IgD-negative memory B cell (primary cell): Measurements from ENCODE around the gene CNOT11. TPM values are rescaled to one million over a fixed set of nuclear protein-coding genes. Genes with fewer than 3 reads are reported as not detected.
"Not testable (repeated sequence)": the region's sequence is repeated elsewhere in the genome, so short reads cannot be mapped to it uniquely, and the experiment has no call there.

ENCODE experiments used
- H3K27ac Mint-ChIP-seq, 3 donors: one replicate each; pipeline ENCODE4 v1.8.0; 2020 to 2022; ENCODE audit warnings: mild to moderate bottlenecking in 3 of 3, mixed read lengths in 3 of 3, moderate library complexity in 1 of 3
- H3K27me3 Mint-ChIP-seq: one replicate; pipeline ENCODE4 v1.8.0; 2021; ENCODE audit warnings: mixed read lengths
- H3K36me3 Mint-ChIP-seq: one replicate; pipeline ENCODE4 v1.8.0; 2020; ENCODE audit warnings: mild to moderate bottlenecking, mixed read lengths
- H3K4me1 Mint-ChIP-seq, 3 donors: one replicate each; pipeline ENCODE4 v1.8.0; 2020 to 2022; ENCODE audit warnings: mixed read lengths in 3 of 3, mild to moderate bottlenecking in 1 of 3
- H3K4me3 Mint-ChIP-seq, 4 donors: one replicate each; pipeline ENCODE4 v1.8.0; 2020 to 2022; ENCODE audit warnings: mild to moderate bottlenecking in 4 of 4, mixed read lengths in 4 of 4, moderate library complexity in 3 of 4
- H3K9me3 Mint-ChIP-seq, 3 donors: one replicate each; pipeline ENCODE4 v1.8.0; 2020 to 2021; ENCODE audit warnings: mixed read lengths in 3 of 3, mild to moderate bottlenecking in 1 of 3
- polyA plus RNA-seq: library from polyadenylated mRNA; unstranded; fragments of 300-500 nt; fragmentation: Illumina TruSeq; gene quantifications from one replicate; pipeline ENCODE4 v1.2.3, GENCODE V29; 2021

CNOT11 gene
- polyA plus RNA-seq, 1 donor from 2014 or later: 46.8 TPM

DNA sequence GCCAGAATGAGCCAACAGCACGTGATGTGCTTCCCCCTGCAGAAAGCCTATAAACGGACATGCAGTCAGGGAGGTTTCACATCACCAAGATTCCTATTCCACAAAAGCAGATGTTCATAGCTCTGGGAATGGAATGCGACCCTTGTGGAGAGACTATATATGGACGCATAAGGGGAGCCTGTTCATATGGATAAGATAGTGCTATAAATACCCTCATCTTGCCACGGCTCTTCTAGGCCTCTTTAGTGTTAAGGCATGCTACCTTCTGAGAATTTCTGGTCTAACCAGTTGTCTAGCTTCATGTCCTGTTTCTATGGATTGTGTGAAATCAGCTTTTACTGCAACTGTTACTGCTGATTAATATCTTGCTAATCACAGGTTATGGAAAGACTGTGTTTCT, 14.7 kb upstream of the CNOT11 start:
- not testable (repeated sequence) for H3K36me3 Mint-ChIP-seq

DNA sequence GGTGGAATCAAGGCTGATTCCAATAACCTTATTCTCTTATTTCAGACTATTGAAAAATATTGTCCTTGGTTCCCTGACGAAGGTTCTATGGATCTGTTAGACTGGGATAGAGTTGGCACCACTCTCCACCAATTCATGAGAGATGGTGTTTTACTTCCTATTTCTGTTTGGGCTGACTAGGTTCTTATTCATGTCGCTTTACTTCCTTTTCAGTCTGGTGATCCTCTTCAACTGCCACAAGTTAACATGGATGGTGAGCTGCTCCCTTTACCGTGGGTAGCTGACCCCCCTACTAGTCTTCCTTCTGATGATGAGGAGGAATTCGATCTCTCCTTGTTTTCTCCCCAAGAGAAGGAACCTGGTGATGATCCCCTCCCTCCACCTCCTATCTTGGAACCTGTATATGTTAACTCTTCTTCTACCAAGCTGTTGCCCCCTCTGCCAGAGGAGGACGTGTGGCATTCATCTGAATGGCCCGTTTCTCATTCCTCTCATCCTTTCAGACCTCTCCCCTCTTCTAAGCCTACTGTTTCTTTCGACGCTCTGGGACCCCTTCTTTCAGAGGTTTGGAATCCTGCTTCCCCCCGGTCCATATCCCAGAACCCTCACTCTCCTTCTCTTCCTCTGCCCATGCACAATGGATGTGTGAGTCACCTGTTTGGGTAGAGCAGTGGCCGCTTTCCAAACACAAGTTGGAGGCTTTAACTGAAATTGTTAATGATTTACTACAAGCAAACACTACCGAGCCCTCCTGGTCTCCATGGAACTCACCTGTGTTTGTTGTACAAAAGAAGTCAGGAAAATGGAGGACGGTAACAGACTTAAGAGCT, 13.5 kb upstream of the CNOT11 start:
- Mint-ChIP-seq H3K4me1 (peaks cover 3 to 6% (median 4%) of the 10 kb centered on the region in 3 donors), H3K27ac (no peak overlapping the region), H3K27me3 (peaks cover 7% of the 10 kb centered on the region), H3K4me3 (no peak overlapping the region), H3K9me3 (peaks cover 0 to 8% (median 2%) of the 10 kb centered on the region in 3 donors), H3K36me3 (peaks cover 2% of the 10 kb centered on the region)

More for the DNA sequence above, 14.7 kb upstream of the CNOT11 start:
- peaks cover 2 to 12% (median 2%) of the 10 kb centered on the region in 3 donors for H3K9me3 Mint-ChIP-seq
- not testable (repeated sequence) for H3K27me3 Mint-ChIP-seq, H3K4me1 Mint-ChIP-seq, H3K27ac Mint-ChIP-seq, H3K4me3 Mint-ChIP-seq

DNA sequence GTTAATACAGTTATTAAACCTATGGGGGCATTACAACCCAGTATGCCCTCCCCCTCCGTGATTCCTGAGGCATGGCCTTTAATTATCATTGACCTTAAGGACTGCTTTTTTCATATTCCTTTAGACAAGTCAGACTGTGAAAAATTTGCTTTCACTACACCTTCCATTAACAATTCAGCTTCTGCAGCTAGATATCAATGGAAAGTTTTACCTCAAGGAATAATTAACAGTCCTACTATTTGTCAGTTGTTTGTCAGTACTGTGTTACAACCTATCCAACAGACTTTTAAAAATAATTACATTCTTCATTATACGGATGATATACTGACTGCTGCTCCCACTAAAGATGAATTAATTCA, 12.9 kb upstream of the CNOT11 start:
- H3K27ac Mint-ChIP-seq, H3K4me1 Mint-ChIP-seq, H3K36me3 Mint-ChIP-seq, H3K4me3 Mint-ChIP-seq, H3K9me3 Mint-ChIP-seq, H3K27me3 Mint-ChIP-seq: not testable (repeated sequence)

DNA sequence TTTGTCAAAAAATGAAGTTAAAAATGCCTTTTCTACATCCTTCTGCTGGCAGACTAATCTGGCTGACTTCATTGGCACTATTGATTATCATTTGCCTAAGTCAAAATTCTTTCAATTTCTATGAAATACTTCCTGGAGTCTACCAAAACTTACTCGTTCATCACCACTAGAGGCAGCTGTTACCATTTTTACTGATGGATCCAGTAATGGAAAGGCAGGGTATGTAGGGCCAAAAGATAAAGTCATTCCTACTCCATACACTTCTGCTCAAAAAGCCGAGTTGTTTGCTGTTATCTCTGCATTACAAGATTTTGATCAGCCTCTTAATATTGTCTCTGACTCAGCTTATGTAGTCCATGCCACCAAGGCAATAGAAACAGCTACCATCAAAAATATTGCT, 12.0 kb upstream of the CNOT11 start:
- H3K36me3 Mint-ChIP-seq, H3K9me3 Mint-ChIP-seq, H3K27ac Mint-ChIP-seq, H3K4me3 Mint-ChIP-seq, H3K4me1 Mint-ChIP-seq, H3K27me3 Mint-ChIP-seq: not testable (repeated sequence)

DNA sequence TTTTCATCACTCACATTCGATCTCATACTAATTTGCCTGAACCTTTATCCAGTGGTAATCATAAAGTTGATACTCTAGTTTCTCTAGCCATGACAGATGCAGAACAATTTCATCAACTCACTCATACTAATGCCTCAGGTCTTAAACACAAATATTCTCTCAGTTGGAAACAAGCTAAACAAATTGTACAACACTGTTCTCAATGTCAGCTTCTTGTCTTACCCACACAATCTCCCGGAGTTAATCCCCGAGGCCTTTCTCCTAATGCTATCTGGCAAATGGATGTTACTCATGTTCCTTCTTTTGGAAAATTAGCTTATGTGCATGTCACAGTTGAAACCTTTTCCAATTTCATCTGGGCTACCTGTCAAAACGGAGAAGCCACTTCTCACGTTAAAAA, 11.5 kb upstream of the CNOT11 start:
- peaks cover 3 to 4% (median 4%) of the 10 kb centered on the region in 3 donors for H3K4me1 Mint-ChIP-seq
- H3K27ac Mint-ChIP-seq: no peak overlapping the region
- no peak overlapping the region for H3K4me3 Mint-ChIP-seq
- H3K27me3 Mint-ChIP-seq: peaks cover 7% of the 10 kb centered on the region
- peaks cover 0 to 4% (median 0%) of the 10 kb centered on the region in 3 donors for H3K9me3 Mint-ChIP-seq
- H3K36me3 Mint-ChIP-seq: peaks cover 2% of the 10 kb centered on the region

DNA sequence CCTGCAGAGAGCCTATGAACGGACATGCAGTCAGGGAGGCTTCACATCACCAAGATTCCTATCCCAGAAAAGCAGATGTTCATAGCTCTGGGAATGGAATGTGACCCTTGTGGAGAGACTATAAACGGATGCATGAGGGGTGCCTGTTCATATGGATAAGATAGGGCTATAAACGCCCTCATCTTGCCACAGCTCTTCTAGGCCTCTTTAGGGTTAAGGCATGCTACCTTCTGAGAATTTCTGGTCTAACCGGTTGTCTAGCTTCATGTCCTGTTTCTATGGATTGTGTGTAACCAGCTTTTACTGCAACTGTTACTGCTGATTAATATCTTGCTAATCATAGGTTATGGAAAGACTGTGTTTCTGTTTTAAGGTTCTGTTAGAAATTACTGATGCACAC, 8.3 kb upstream of the CNOT11 start:
- not testable (repeated sequence) for H3K27ac Mint-ChIP-seq, H3K4me3 Mint-ChIP-seq, H3K36me3 Mint-ChIP-seq, H3K4me1 Mint-ChIP-seq, H3K9me3 Mint-ChIP-seq, H3K27me3 Mint-ChIP-seq

DNA sequence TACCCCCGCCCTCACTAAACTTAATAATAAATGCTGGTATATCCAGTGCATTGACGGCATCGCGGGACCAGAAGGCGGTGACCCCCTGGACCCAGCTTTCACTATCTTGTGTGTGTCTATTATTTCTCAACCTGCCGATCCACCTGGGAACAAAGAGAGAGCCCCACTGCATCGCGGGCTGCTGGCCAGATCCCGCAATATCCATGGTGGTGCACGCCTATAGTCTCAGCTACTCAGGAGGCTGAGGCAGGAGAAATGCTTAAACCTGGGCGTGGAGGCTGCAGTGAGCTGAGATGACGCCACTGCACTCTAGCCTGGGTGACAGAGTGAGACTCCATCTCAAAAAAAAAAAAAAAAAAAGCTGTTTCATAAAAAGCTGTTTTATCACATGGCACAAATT, 7.8 kb upstream of the CNOT11 start:
- H3K27ac Mint-ChIP-seq, H3K4me1 Mint-ChIP-seq, H3K4me3 Mint-ChIP-seq, H3K27me3 Mint-ChIP-seq, H3K9me3 Mint-ChIP-seq, H3K36me3 Mint-ChIP-seq: not testable (repeated sequence)

DNA sequence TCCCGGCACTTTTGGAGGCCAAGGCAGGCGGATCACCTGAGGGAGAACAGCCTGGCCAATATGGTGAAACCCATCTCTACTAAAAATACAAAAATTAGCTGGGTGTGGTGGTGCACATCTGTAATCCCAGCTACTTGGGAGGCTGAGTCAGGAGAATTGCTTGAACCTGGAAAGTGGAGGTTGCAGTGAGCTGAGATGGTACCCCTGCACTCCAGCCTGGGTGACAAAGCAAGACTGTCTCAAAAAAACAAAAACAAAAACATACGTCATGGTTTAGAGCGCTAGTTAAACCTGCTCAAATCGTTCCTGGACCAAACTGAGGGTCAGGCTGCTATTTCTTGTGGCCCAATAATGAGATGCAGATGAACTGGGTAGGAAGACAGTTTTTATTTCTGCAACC, 7.2 kb upstream of the CNOT11 start:
- not testable (repeated sequence) for H3K4me3 Mint-ChIP-seq, H3K27me3 Mint-ChIP-seq, H3K4me1 Mint-ChIP-seq, H3K9me3 Mint-ChIP-seq, H3K36me3 Mint-ChIP-seq, H3K27ac Mint-ChIP-seq

DNA sequence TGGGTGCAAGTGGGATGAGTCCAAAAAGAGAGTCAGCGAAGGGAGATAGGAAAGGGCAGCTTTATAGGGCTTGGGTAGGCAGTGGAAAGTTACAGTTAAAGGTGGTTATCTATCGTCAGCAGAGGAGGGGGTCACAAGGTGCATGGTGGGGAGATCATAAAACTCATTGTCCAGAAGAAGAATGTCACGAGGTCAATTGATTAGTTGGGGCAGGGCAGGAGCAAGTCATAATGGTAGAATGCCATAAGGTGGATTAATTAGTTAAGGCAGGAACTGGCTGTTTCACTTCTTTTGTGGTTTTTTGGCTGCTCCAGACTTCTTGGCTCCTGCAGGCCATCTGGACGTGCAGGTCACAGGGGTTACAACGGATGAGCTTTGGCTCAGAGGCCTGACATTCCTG, 3.9 kb upstream of the CNOT11 start:
- H3K27ac Mint-ChIP-seq: peak overlapping the region in 1 of 3 donors; percentile 69
- H3K36me3 Mint-ChIP-seq, H3K4me3 Mint-ChIP-seq, H3K27me3 Mint-ChIP-seq, H3K9me3 Mint-ChIP-seq, H3K4me1 Mint-ChIP-seq: not testable (repeated sequence)

DNA sequence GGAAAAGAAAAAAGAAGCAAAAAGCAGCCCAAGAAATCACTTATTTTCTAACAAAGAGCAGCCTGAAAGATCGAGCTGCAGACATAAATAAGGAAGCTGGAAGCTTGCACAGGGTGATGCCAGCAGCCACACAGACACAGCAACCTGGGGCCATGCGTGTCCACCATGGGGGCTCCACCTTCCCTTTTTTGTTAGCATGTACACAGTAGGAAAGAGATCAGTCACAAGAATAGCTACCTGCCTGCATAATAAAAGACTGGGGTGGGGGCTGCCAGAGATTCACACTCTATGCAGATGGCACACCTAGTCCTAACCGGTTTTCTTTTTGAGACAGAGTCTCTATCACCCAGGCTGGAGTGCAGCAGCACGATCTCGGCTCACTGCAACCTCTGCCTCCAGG, 2.9 kb upstream of the CNOT11 start:
- Mint-ChIP-seq H3K9me3 (no peaks in the 10 kb centered on the region), H3K4me3 (peak overlapping the region in 1 of 4 donors; percentile 75), H3K27ac (peak overlapping the region in 1 of 3 donors; percentile 68)

DNA sequence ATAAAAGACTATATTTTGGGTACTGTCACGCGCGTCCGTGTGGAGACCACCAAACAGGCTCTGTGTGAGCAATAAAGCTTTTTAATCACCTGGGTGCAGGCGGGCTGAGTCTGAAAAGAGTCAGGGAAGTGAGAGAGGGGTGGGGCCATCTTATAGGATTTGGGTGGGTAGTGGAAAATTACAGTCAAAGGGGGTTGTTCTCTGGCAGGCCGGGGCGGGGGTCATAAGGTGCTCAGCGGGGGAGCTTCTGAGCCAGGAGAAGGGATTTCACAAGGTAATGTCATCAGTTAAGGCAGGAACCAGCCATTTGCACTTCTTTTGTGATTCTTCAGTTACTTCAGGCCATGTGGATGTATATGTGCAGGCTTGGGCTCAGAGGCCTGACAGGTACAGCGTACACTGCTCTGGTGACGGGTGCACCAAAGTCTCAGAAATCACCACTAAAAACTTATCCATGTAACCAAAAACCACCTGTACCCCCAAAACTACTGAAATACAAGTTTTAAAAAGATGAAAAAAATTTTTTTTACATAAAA, 1.4 kb upstream of the CNOT11 start:
- Mint-ChIP-seq H3K27ac (peak overlapping the region in 1 of 3 donors; percentile 97), H3K4me1 (peaks cover 21 to 22% (median 22%) of the 10 kb centered on the region in 3 donors), H3K4me3 (peak overlapping the region in 2 of 4 donors; percentile 86 to 98)
- not testable (repeated sequence) for H3K27me3 Mint-ChIP-seq, H3K36me3 Mint-ChIP-seq, H3K9me3 Mint-ChIP-seq

More for the DNA sequence above, 2.9 kb upstream of the CNOT11 start:
- no peaks in the 10 kb centered on the region for H3K27me3 Mint-ChIP-seq
- H3K4me1 Mint-ChIP-seq: peaks cover 13 to 15% (median 14%) of the 10 kb centered on the region in 3 donors
- H3K36me3 Mint-ChIP-seq: no peaks in the 10 kb centered on the region

DNA sequence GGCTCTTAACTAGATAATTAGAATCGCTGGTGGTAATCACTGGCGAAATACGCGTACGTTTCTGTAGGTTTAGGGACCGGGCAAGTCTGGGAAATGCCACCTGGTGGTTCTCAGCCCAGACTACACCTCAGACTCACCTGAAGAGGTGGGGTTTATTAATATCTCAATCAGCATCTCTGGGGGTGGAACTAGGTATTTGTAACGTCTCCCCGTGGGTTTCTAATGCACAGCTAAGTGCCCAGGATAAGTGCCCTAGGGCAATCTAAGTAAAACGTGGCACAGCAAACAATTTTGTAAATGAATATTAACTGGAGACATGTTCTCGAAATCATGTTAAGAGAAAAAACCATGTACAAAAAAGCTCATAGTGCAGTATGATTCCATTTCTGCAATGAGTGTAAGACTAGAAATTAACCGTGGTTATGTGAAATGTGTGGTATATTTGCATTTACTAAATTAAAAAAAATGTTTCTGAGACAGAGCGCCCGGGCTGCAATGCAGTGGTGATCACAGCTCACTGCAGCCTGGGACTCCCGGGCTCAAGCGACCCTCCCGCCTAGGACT, 760 bp upstream of the CNOT11 start:
- H3K36me3 Mint-ChIP-seq: peaks cover 7% of the 10 kb centered on the region
- H3K27ac Mint-ChIP-seq: peak overlapping the region; percentile 91 to 98 (median 97)
- peaks cover 23 to 24% (median 23%) of the 10 kb centered on the region in 3 donors for H3K4me1 Mint-ChIP-seq
- no peaks in the 10 kb centered on the region for H3K27me3 Mint-ChIP-seq
- H3K4me3 Mint-ChIP-seq: peak overlapping the region; percentile 95 to 98 (median 97)
- H3K9me3 Mint-ChIP-seq: no peaks in the 10 kb centered on the region

DNA sequence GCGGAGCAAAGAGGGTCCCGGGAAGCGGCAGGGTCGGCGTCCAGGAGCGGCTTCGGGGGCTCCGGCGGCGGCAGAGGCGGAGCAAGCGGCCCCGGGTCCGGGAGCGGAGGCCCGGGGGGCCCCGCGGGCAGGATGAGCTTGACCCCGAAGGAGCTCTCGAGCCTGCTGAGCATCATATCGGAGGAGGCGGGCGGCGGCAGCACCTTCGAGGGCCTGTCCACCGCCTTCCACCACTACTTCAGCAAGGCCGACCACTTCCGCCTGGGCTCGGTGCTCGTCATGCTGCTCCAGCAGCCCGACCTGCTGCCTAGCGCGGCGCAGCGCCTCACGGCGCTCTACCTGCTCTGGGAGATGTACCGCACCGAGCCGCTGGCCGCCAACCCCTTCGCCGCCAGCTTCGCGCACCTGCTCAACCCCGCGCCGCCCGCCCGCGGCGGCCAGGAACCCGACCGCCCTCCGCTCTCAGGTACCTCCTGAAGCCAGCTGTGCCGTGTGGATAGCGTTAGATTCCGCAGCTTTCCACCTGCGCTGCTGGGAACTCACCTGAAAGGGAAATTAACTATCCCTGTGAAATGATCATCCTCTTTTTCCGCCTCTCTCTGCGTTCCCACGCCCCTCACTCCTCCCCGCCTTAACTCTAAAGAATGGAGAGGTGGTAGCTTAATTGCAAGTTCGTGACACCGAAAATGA, 472 bp downstream of the CNOT11 start:
- Mint-ChIP-seq H3K27ac (peak overlapping the region; percentile 91 to 98 (median 97)), H3K4me1 (peaks cover 23 to 28% (median 27%) of the 10 kb centered on the region in 3 donors), H3K27me3 (no peaks in the 10 kb centered on the region), H3K9me3 (no peaks in the 10 kb centered on the region), H3K4me3 (peak overlapping the region; percentile 95 to 98 (median 97)), H3K36me3 (peaks cover 7% of the 10 kb centered on the region)

DNA sequence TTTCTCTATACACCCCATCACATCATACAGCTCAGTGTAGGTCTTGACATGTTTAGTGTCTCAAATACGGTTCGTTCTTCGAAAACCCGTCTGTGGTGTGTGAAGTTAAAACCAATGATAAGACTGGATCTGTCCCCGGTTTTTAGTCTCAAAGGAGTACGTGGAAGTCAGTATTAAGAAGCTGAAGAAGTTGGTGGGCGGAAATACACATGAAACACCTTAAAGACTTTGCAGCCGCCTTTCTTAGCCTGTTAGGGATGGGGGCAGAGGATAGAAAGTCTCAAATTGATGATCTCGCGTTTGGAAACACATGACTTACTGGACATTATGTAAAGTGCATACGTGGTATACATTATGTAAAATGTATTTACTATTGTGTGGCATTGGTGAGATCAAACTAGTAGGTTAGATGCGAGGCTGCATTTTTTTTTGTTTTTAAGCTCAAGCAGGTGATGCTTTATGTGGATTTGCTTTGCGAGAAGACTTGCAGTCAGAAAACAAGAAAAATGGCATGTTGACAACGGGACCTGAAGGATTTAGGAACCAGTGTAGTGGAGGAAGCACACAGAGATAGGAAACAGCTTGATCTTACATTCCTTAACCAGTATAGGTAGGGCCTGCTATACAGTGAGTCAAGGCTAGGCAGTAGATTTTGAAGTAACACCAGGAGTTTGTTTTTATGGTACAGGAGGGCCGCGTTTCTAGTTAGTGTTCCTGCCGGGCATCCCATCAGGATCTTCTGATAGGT, 1.2 kb downstream of the CNOT11 start:
- Mint-ChIP-seq H3K36me3 (peaks cover 7% of the 10 kb centered on the region), H3K27me3 (no peaks in the 10 kb centered on the region), H3K9me3 (no peaks in the 10 kb centered on the region), H3K27ac (peak overlapping the region; percentile 14 to 98 (median 97)), H3K4me3 (peak overlapping the region; percentile 95 to 98 (median 97)), H3K4me1 (peaks cover 23 to 29% (median 28%) of the 10 kb centered on the region in 3 donors)

DNA sequence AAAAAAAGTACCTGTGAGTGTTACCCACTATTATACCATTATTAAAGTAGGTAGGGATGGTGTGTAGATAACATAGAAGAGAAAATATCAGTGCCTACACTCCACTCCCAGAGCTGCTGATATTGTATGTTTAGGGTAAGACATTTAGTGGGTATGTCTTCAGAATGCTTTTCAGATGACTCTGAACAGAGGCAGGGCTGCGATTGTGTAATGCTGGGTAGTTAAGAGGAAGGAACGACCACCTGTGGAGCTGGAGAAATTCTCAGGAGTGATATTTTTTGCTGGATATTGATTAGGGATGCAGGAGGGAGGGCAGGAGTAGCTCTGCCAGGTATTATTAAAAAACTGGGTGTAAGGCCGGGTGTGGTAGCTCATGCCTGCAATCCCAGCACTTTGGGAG, 2.8 kb downstream of the CNOT11 start:
- peak overlapping the region in 2 of 4 donors; percentile 71 to 84 for H3K4me3 Mint-ChIP-seq
- H3K27me3 Mint-ChIP-seq: no peaks in the 10 kb centered on the region
- H3K4me1 Mint-ChIP-seq: peaks cover 23 to 34% (median 32%) of the 10 kb centered on the region in 3 donors
- H3K36me3 Mint-ChIP-seq: peaks cover 9% of the 10 kb centered on the region
- H3K9me3 Mint-ChIP-seq: no peaks in the 10 kb centered on the region
- peak overlapping the region in 1 of 3 donors; percentile 81 for H3K27ac Mint-ChIP-seq
